MM.1S (cell line): ENCODE data around the gene KRT34.
"Not testable (repeated sequence)": the region's sequence is repeated elsewhere in the genome, so short reads cannot be mapped to it uniquely, and the experiment has no call there.

Source experiments
- DNase-seq: peaks from one replicate; pipeline ENCODE4 v3.0.0-alpha.2; 2015
- H2AFZ ChIP-seq: fragments of 300-600 bp; sonication (generic); 2 replicates; pipeline ENCODE4 v1.6.0; 2016; ENCODE audit warnings: antibody characterized with exemption, low read length
- H3F3A ChIP-seq: fragments of 300-600 bp; sonication (generic); 2 replicates; pipeline ENCODE4 v1.6.1; 2016; ENCODE audit warnings: mild to moderate bottlenecking, antibody characterized with exemption, low read length, moderate library complexity, mixed read lengths; ENCODE audit not compliant: insufficient read depth
- H3K27ac ChIP-seq: fragments of 300-600 bp; sonication (generic); 2 replicates; pipeline ENCODE4 v1.5.1; 2016; ENCODE audit warnings: mild to moderate bottlenecking, low read length
- H3K27me3 ChIP-seq: fragments of 300-600 bp; sonication (generic); replicated peaks from 2 replicates; pipeline ENCODE4 v1.6.0; 2016; ENCODE audit warnings: low read length; ENCODE audit not compliant: insufficient read depth
- H3K36me3 ChIP-seq: fragments of 300-600 bp; sonication (generic); replicated peaks from 2 replicates; pipeline ENCODE4 v1.6.1; 2016; ENCODE audit warnings: mild to moderate bottlenecking, low read length, mixed read lengths; ENCODE audit not compliant: insufficient read depth
- H3K4me1 ChIP-seq: fragments of 300-600 bp; sonication (generic); 2 replicates; pipeline ENCODE4 v1.6.1; 2016; ENCODE audit warnings: low read length, mixed read lengths
- H3K4me2 ChIP-seq: fragments of 300-600 bp; sonication (generic); 2 replicates; pipeline ENCODE4 v1.6.0; 2016; ENCODE audit warnings: low read depth, low read length
- H3K4me3 ChIP-seq: fragments of 300-600 bp; sonication (generic); 2 replicates; pipeline ENCODE4 v1.5.1; 2016; ENCODE audit warnings: low read length, mixed read lengths
- H3K79me2 ChIP-seq: fragments of 300-600 bp; sonication (generic); 2 replicates; pipeline ENCODE4 v1.6.1; 2016; ENCODE audit warnings: mixed run types, low read length, mixed read lengths
- H3K9ac ChIP-seq: fragments of 300-600 bp; sonication (generic); 2 replicates; pipeline ENCODE4 v1.6.1; 2016; ENCODE audit warnings: low read length, mixed read lengths
- H3K9me2 ChIP-seq: fragments of 300-600 bp; sonication (generic); replicated peaks from 2 replicates; pipeline ENCODE4 v1.6.1; 2016; ENCODE audit warnings: mild to moderate bottlenecking, low read length, mixed read lengths; ENCODE audit not compliant: insufficient read depth
- H3K9me3 ChIP-seq: fragments of 300-600 bp; sonication (generic); replicated peaks from 2 replicates; pipeline ENCODE4 v1.6.1; 2016; ENCODE audit warnings: mild to moderate bottlenecking, low read length, mixed read lengths; ENCODE audit not compliant: insufficient read depth
- H4K20me1 ChIP-seq: fragments of 300-600 bp; sonication (generic); 2 replicates; pipeline ENCODE4 v1.6.1; 2016; ENCODE audit warnings: mild to moderate bottlenecking, low read length, moderate library complexity, mixed read lengths; ENCODE audit not compliant: insufficient read depth
- EZH2 ChIP-seq: fragments of 300-600 bp; sonication (generic); optimal IDR thresholded peaks from 2 replicates; pipeline ENCODE3; 2017; ENCODE audit warnings: low read depth, mild to moderate bottlenecking, antibody characterized with exemption, low read length, mixed read lengths
- EZH2phosphoT487 ChIP-seq: fragments of 300-600 bp; sonication (generic); IDR thresholded peaks from 2 replicates; pipeline ENCODE4 v1.6.1; 2018; ENCODE audit warnings: antibody characterized with exemption, low read length
- TF ChIP-seq, protein P1 (sequence below): fragments of 300-600 bp; sonication (generic); IDR thresholded peaks from 2 replicates; pipeline ENCODE4 v1.5.1; 2016; ENCODE audit warnings: antibody characterized with exemption, low read length, mixed read lengths

KRT34 gene

GRCh38 chr17:41354536-41354935 lies 27.6 kb downstream of the KRT34 start:
- H3K4me1 ChIP-seq, result no peaks in the 10 kb centered on the region
- no peaks in the 10 kb centered on the region for H4K20me1 ChIP-seq
- H3K4me3 ChIP-seq, result no peak overlapping the region
- no peaks in the 10 kb centered on the region for H3K9me3 ChIP-seq
- no peak overlapping the region for H3K9ac ChIP-seq
- no peaks in the 10 kb centered on the region for H3K9me2 ChIP-seq
- H3K4me2 ChIP-seq, result no peak overlapping the region
- no peak overlapping the region for H3K27ac ChIP-seq
- H3F3A ChIP-seq, result no peaks in the 10 kb centered on the region
- no peaks in the 10 kb centered on the region; the same call in 1 of the 2 replicates for H3K27me3 ChIP-seq
- no peaks in the 10 kb centered on the region for H3K79me2 ChIP-seq
- DNase-seq, result no peak
- TF ChIP-seq, protein P1, sequence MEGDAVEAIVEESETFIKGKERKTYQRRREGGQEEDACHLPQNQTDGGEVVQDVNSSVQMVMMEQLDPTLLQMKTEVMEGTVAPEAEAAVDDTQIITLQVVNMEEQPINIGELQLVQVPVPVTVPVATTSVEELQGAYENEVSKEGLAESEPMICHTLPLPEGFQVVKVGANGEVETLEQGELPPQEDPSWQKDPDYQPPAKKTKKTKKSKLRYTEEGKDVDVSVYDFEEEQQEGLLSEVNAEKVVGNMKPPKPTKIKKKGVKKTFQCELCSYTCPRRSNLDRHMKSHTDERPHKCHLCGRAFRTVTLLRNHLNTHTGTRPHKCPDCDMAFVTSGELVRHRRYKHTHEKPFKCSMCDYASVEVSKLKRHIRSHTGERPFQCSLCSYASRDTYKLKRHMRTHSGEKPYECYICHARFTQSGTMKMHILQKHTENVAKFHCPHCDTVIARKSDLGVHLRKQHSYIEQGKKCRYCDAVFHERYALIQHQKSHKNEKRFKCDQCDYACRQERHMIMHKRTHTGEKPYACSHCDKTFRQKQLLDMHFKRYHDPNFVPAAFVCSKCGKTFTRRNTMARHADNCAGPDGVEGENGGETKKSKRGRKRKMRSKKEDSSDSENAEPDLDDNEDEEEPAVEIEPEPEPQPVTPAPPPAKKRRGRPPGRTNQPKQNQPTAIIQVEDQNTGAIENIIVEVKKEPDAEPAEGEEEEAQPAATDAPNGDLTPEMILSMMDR, result no peak
- no peak for TF ChIP-seq EZH2
- no peak for TF ChIP-seq EZH2phosphoT487
- H3K36me3 ChIP-seq, result no peaks in the 10 kb centered on the region
- no peak overlapping the region for H2AFZ ChIP-seq

DNA sequence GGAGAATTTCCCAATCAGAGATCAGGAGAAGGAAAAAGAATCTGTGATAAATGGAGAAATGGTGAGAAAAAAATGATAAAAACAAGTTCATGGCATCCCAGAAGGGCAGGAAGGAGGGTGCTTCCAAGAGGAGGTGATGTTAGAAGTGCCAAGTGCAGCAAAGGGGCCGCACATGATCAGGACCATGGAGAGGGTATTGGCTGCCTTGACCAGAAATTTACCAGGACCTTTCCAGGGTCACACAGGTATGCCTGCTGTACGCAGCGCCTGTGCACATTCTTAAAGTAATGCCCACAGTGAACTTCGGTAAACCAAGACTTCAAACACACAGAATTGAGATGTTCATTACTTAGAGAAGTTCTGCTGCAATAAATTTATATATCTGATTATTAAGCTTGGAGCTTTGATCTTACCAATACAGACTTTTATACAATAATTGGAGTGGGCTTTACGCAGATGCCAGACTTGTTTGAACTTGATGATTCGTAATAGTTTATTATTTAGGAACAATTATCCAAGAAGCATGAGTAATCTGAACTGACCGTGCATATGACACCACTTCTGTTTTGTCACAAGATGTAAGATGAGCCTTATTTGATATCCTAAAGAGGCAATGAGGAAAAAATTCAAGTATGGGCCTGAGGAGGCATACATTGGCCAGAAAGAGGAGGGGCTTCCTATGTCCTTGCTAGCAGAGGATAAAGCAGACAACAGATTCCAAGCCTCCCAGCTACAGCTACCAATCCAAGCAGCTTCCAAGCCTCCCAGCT lies 29.3 kb downstream of the KRT34 start:
- Histone ChIP-seq H2AFZ (no peak overlapping the region), H3K4me3 (no peak overlapping the region), H3F3A (no peaks in the 10 kb centered on the region), H3K79me2 (no peaks in the 10 kb centered on the region), H3K9me3 (no peaks in the 10 kb centered on the region), H3K9me2 (no peaks in the 10 kb centered on the region), H3K4me1 (no peaks in the 10 kb centered on the region), H3K4me2 (no peak overlapping the region), H4K20me1 (no peaks in the 10 kb centered on the region), H3K36me3 (no peaks in the 10 kb centered on the region), H3K27ac (no peak overlapping the region), H3K9ac (no peak overlapping the region), H3K27me3 (no peaks in the 10 kb centered on the region; the same call in 1 of the 2 replicates)
- no peak for DNase-seq
- TF ChIP-seq, protein P1, result no peak
- TF ChIP-seq EZH2 (no peak), EZH2phosphoT487 (no peak)

- Histone ChIP-seq H3F3A (no peaks in the 10 kb centered on the region), H2AFZ (no peak overlapping the region), H4K20me1 (no peaks in the 10 kb centered on the region), H3K36me3 (no peaks in the 10 kb centered on the region), H3K4me2 (no peak overlapping the region), H3K27me3 (no peaks in the 10 kb centered on the region; the same call in 1 of the 2 replicates), H3K79me2 (no peaks in the 10 kb centered on the region), H3K9me2 (no peaks in the 10 kb centered on the region), H3K9me3 (no peaks in the 10 kb centered on the region), H3K27ac (no peak overlapping the region), H3K4me3 (no peak overlapping the region), H3K4me1 (no peaks in the 10 kb centered on the region), H3K9ac (no peak overlapping the region)
- DNase-seq, result no peak
- no peak for TF ChIP-seq EZH2
- TF ChIP-seq, protein P1, result no peak
- TF ChIP-seq EZH2phosphoT487, result no peak
Observed at GRCh38 chr17:41351177-41351576, 30.9 kb downstream of the KRT34 start.

GRCh38 chr17:41350381-41350878 lies 31.7 kb downstream of the KRT34 start, which contains the start of gene KRT33A:
TSS of gene KRT33A (minus strand) at chr17:41350828. CDS start at chr17:41350767, 61 bp downstream.
- H3K4me3 ChIP-seq, H3K9me2 ChIP-seq, H3K27me3 ChIP-seq, H3K9ac ChIP-seq, H3K4me2 ChIP-seq, H3K4me1 ChIP-seq, H3K9me3 ChIP-seq, H3F3A ChIP-seq, DNase-seq, H3K36me3 ChIP-seq, H2AFZ ChIP-seq, H4K20me1 ChIP-seq, H3K27ac ChIP-seq, H3K79me2 ChIP-seq: not testable (repeated sequence)
